ENCODE results near the gene LRMDA.

DNA sequence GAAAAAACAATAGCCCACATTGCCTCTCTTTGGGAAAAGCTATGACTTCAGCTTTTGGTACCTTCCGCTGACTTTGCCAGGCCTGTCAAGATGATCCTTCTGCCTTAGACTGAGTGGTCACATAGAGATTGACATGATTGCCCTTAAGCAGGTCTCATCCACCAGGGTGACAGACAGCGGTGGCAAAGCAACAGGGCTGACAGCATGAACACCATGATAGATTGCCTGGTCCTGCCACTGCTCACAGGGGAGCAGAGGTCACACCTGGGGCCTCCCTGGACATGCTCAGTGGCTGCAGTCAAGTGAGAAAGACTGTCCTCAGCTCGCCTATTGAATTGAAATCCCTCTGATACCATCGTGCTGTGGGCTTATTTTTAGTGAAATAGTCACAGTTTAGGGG, 1125.9 kb downstream of the LRMDA start:
- TF ChIP-seq, protein P1, sequence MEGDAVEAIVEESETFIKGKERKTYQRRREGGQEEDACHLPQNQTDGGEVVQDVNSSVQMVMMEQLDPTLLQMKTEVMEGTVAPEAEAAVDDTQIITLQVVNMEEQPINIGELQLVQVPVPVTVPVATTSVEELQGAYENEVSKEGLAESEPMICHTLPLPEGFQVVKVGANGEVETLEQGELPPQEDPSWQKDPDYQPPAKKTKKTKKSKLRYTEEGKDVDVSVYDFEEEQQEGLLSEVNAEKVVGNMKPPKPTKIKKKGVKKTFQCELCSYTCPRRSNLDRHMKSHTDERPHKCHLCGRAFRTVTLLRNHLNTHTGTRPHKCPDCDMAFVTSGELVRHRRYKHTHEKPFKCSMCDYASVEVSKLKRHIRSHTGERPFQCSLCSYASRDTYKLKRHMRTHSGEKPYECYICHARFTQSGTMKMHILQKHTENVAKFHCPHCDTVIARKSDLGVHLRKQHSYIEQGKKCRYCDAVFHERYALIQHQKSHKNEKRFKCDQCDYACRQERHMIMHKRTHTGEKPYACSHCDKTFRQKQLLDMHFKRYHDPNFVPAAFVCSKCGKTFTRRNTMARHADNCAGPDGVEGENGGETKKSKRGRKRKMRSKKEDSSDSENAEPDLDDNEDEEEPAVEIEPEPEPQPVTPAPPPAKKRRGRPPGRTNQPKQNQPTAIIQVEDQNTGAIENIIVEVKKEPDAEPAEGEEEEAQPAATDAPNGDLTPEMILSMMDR (IDR thresholded peaks at IDR 0.05; ENCODE audit: control extremely low read depth in 1 of 3, insufficient read depth in 1 of 3, low read depth in 1 of 3, low read length in 3 of 3) = no peak
- TF ChIP-seq CBX5 (IDR thresholded peaks at IDR 0.05; ENCODE audit: low read depth, low read length) = no peak
- no peak for TF ChIP-seq EP300 (IDR thresholded peaks at IDR 0.05; ENCODE audit: borderline replicate concordance in 1 of 2, low read depth in 2 of 2, low read length in 2 of 2)
- TF ChIP-seq JUN (IDR thresholded peaks at IDR 0.05; ENCODE audit: low read depth, low read length) = no peak
- TF ChIP-seq RAD21 (IDR thresholded peaks at IDR 0.05 in 1 of 2, conservative IDR thresholded peaks at IDR 0.05 in 1 of 2; ENCODE audit: low read depth in 2 of 2, low read length in 2 of 2) = no peak
- no peak for TF ChIP-seq ASH2L (IDR thresholded peaks at IDR 0.05; ENCODE audit: low read length)
- TF ChIP-seq JUND (IDR thresholded peaks at IDR 0.05; ENCODE audit: low read length) = no peak
